Gastrocnemius medialis (tissue), 4 donors: Measurements from ENCODE around the gene ASCC1.

Experiments
- POLR2A ChIP-seq, 2 donors: fragments of 450-650 bp; IDR thresholded peaks; one replicate each; pipeline ENCODE4 v1.6.1; 2017; ENCODE audit warnings: antibody characterized with exemption in 2 of 2, mild to moderate bottlenecking in 2 of 2, moderate library complexity in 2 of 2
- TF ChIP-seq, protein P1 (sequence below), 5 experiments: fragments of 450-650 bp in 3 of 5; fragments of 200-600 bp in 2 of 5; sonication (generic) in 2 of 5; IDR thresholded peaks in 4 of 5; conservative IDR thresholded peaks in 1 of 5; 1 replicate in 4 of 5; 2 replicates in 1 of 5; pipeline ENCODE4 v1.5.1; 2016 to 2019; ENCODE audit warnings: antibody characterized with exemption in 5 of 5, mild to moderate bottlenecking in 3 of 5, moderate library complexity in 3 of 5

DNA sequence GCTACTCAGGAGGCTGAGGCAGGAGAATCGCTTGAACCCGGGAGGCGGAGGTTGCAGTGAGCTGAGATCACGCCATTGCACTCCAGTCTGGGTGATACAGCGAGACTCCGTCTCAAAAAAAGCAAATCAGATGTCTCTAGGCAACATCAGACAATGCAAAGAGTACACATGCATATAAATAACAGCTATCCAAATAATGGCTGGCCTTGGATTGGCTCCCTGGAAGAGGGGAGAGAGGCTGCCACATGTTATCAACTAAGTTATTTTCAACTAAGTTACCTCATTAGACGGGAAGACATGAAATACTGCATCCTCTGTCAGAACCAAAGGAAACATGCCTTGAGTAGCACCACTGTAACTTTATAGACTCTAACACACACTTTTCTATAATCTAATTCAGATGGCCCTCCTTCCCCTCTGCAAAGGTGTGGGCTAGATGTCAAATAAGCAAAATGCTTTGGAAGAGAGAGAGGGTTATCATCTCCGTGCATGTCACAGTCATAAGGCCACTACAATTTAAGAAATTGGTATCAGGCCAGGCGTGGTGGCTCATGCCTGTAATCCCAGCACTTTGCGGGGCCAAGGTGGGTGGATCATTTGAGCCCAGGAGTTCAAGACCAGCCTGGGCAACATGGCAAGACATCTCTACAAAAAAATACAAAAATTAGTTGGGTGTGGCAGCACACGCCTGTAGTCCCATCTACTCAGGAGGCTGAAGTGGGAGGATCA is 105.2 kb downstream of the ASCC1 start:
- TF ChIP-seq POLR2A (IDR thresholded peaks at IDR 0.05): no peak
- TF ChIP-seq, protein P1, sequence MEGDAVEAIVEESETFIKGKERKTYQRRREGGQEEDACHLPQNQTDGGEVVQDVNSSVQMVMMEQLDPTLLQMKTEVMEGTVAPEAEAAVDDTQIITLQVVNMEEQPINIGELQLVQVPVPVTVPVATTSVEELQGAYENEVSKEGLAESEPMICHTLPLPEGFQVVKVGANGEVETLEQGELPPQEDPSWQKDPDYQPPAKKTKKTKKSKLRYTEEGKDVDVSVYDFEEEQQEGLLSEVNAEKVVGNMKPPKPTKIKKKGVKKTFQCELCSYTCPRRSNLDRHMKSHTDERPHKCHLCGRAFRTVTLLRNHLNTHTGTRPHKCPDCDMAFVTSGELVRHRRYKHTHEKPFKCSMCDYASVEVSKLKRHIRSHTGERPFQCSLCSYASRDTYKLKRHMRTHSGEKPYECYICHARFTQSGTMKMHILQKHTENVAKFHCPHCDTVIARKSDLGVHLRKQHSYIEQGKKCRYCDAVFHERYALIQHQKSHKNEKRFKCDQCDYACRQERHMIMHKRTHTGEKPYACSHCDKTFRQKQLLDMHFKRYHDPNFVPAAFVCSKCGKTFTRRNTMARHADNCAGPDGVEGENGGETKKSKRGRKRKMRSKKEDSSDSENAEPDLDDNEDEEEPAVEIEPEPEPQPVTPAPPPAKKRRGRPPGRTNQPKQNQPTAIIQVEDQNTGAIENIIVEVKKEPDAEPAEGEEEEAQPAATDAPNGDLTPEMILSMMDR (IDR thresholded peaks at IDR 0.05 in 4 of 5, conservative IDR thresholded peaks at IDR 0.05 in 1 of 5): no peak
